ENCODE measurements around the gene PLA2G7. TPM values are rescaled to one million over a fixed set of nuclear protein-coding genes. Genes with fewer than 3 reads are reported as not detected.
A peak's percentile ranks its signal among the peaks of the same experiment; 100 is the strongest.
"Not testable (repeated sequence)": the region's sequence is repeated elsewhere in the genome, so short reads cannot be mapped to it uniquely, and the experiment has no call there.

Gene PLA2G7
- total and polyA plus RNA-seq, 4 experiments from 2014 or later, result 11.1 to 12.7 TPM; not detected in 2

- Histone ChIP-seq H3K27me3 (ENCODE audit: insufficient read depth, low read length) (no peaks in the 10 kb centered on the region), H3K27ac (ENCODE audit: low read depth, low read length) (no peak within 1 kb of the TSS), H3K9me3 (ENCODE audit: control insufficient read depth in 1 of 2, low read length in 2 of 2) (no peaks in the 10 kb centered on the region), H3K36me3 (ENCODE audit: insufficient read depth, low read length) (no peaks in the 10 kb centered on the region), H3K4me1 (ENCODE audit: insufficient read depth, low read length) (no peaks in the 10 kb centered on the region), H3K4me3 (ENCODE audit: low read length in 2 of 2) (no peak within 1 kb of the TSS)
- Mint-ChIP-seq H3K4me1 (no peaks in the 10 kb centered on the region), H3K9me3 (peaks cover 0 to 3% (median 0%) of the 10 kb centered on the region in 8 donors), H3K4me3 (no peak within 1 kb of the TSS), H3K27ac (no peak within 1 kb of the TSS), H3K36me3 (no peaks in the 10 kb centered on the region), H3K27me3 (peaks cover 5 to 12% of the 10 kb centered on the region in 2 donors)
- intact Hi-C loops (cut with micrococcal nuclease), result no loop called here
- CTCF ChIA-PET (ENCODE audit: partially characterized antibody), result no interaction called here
- POLR2A ChIA-PET (ENCODE audit: partially characterized antibody), result no interaction called here
- no peak for DNase-seq
Observed at GRCh38 chr6:46746696-46747095, 11.5 kb upstream of the PLA2G7 start, which contains the start of gene ANKRD66. TSS of gene ANKRD66 (plus strand) at chr6:46746933. CDS start at chr6:46751949, 5,016 bp downstream.

- intact Hi-C loops (cut with micrococcal nuclease), result no loop called here
- CTCF ChIA-PET (ENCODE audit: partially characterized antibody), result no interaction called here
- H3K9me3 ChIP-seq (ENCODE audit: control insufficient read depth in 1 of 2, low read length in 2 of 2), result no peaks in the 10 kb centered on the region
- no peak overlapping the region for H3K27ac ChIP-seq (ENCODE audit: low read depth, low read length)
- Mint-ChIP-seq H3K4me1 (no peaks in the 10 kb centered on the region), H3K4me3 (no peak overlapping the region), H3K36me3 (no peaks in the 10 kb centered on the region), H3K9me3 (peaks cover 0 to 3% (median 0%) of the 10 kb centered on the region in 8 donors), H3K27me3 (peaks cover 5 to 10% of the 10 kb centered on the region in 2 donors), H3K27ac (no peak overlapping the region)
- H3K4me3 ChIP-seq (ENCODE audit: low read length in 2 of 2), result no peak overlapping the region
- H3K4me1 ChIP-seq (ENCODE audit: insufficient read depth, low read length), result no peaks in the 10 kb centered on the region
- DNase-seq, result no peak
- no peaks in the 10 kb centered on the region for H3K27me3 ChIP-seq (ENCODE audit: insufficient read depth, low read length)
- no peaks in the 10 kb centered on the region for H3K36me3 ChIP-seq (ENCODE audit: insufficient read depth, low read length)
- POLR2A ChIA-PET (ENCODE audit: partially characterized antibody), result no interaction called here
Observed at GRCh38 chr6:46745973-46746372, 10.8 kb upstream of the PLA2G7 start.

DNA sequence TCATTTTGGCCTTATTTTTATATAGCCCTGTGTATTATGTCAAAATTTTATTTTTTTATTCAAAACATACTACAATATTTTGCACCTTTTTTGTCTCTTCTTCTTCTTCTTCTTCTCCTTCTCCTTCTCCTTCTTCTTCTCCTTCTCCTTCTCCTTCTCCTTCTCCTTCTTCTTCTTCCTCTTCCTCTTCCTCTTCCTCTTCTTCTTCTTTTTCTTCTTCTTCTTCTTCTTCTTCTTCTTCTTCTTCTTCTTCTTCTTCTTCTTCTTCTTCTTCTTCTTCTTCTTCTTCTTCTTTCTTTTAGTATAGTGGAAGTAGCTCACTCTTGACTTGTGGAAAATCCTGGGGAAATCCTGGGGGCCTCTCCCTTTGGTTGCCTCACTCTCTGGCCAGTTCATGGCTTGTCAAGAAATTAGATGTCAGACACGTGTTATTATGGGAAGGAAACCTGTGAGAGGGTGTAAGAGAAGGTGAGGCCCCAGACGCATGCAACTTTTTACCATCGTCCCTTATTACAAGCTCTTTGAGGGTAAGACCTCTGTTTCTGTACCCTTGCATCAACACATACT, 9.1 kb upstream of the PLA2G7 start:
- CTCF ChIA-PET (ENCODE audit: partially characterized antibody), result not testable (repeated sequence)

DNA sequence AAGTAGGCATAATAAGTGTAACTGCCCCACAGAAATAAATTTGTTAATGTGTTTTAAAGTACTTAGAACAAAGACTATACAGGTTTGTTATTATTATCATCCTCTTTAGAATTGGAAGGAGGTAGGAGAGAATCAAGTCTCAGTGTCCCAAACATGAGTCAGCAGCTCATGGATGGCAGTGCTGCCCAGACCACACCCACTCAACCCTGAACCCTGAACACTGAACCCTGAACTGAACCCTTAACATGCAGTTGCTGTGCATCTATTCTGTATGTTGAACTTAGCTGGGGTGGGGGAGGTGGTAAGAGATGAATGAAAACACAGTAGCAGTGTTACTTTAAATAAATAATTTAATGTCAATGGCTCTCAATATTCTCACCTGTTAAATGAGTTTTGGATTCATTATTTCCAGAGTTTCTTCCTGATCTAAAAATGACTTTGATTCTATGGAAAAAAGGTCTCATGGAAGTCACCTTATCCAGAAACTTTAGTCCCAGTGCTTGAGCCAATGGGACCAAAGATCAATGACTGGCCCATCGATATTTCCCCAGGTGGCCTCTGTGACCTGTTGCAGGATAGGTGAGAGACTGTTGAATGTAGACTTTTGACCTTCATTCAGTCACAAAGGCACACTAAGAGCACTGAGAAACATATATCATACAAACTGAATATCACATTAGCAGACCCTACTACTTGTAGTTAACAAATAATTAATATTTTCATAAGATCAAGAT, 8.4 kb upstream of the PLA2G7 start:
- intact Hi-C loops (cut with micrococcal nuclease), result no loop called here
- Mint-ChIP-seq H3K4me3 (no peak overlapping the region), H3K9me3 (peaks cover 0 to 5% (median 0%) of the 10 kb centered on the region in 8 donors), H3K27me3 (peaks cover 5 to 10% of the 10 kb centered on the region in 2 donors), H3K36me3 (no peaks in the 10 kb centered on the region), H3K27ac (no peak overlapping the region), H3K4me1 (no peaks in the 10 kb centered on the region)
- Histone ChIP-seq H3K9me3 (ENCODE audit: control insufficient read depth in 1 of 2, low read length in 2 of 2) (no peaks in the 10 kb centered on the region), H3K4me3 (ENCODE audit: low read length in 2 of 2) (no peak overlapping the region), H3K27ac (ENCODE audit: low read depth, low read length) (no peak overlapping the region), H3K4me1 (ENCODE audit: insufficient read depth, low read length) (no peaks in the 10 kb centered on the region), H3K36me3 (ENCODE audit: insufficient read depth, low read length) (no peaks in the 10 kb centered on the region), H3K27me3 (ENCODE audit: insufficient read depth, low read length) (no peaks in the 10 kb centered on the region)
- DNase-seq, result no peak
- ChIA-PET CTCF (ENCODE audit: partially characterized antibody) (no interaction called here), POLR2A (ENCODE audit: partially characterized antibody) (no interaction called here)

More for the DNA sequence above, 9.1 kb upstream of the PLA2G7 start:
- H3K27me3 ChIP-seq (ENCODE audit: insufficient read depth, low read length); intact Hi-C loops (cut with micrococcal nuclease); H3K4me3 ChIP-seq (ENCODE audit: low read length in 2 of 2); DNase-seq; POLR2A ChIA-PET (ENCODE audit: partially characterized antibody); H3K9me3 ChIP-seq (ENCODE audit: control insufficient read depth in 1 of 2, low read length in 2 of 2); H3K4me3 Mint-ChIP-seq; H3K36me3 ChIP-seq (ENCODE audit: insufficient read depth, low read length); H3K27me3 Mint-ChIP-seq; H3K27ac Mint-ChIP-seq; H3K9me3 Mint-ChIP-seq; H3K27ac ChIP-seq (ENCODE audit: low read depth, low read length); H3K36me3 Mint-ChIP-seq; H3K4me1 ChIP-seq (ENCODE audit: insufficient read depth, low read length); H3K4me1 Mint-ChIP-seq: not testable (repeated sequence)

GRCh38 chr6:46741910-46742309, 6.7 kb upstream of the PLA2G7 start:
- ChIA-PET CTCF (ENCODE audit: partially characterized antibody) (no interaction called here), POLR2A (ENCODE audit: partially characterized antibody) (no interaction called here)
- Mint-ChIP-seq H3K36me3 (no peaks in the 10 kb centered on the region), H3K27me3 (peaks cover 12 to 16% of the 10 kb centered on the region in 2 donors), H3K9me3 (peaks cover 0 to 5% (median 0%) of the 10 kb centered on the region in 8 donors), H3K4me3 (no peak overlapping the region), H3K4me1 (no peaks in the 10 kb centered on the region), H3K27ac (no peak overlapping the region)
- Histone ChIP-seq H3K4me1 (ENCODE audit: insufficient read depth, low read length) (no peaks in the 10 kb centered on the region), H3K4me3 (ENCODE audit: low read length in 2 of 2) (no peak overlapping the region), H3K36me3 (ENCODE audit: insufficient read depth, low read length) (no peaks in the 10 kb centered on the region), H3K27ac (ENCODE audit: low read depth, low read length) (no peak overlapping the region), H3K27me3 (ENCODE audit: insufficient read depth, low read length) (peaks cover 4% of the 10 kb centered on the region), H3K9me3 (ENCODE audit: control insufficient read depth in 1 of 2, low read length in 2 of 2) (no peaks in the 10 kb centered on the region)
- no peak for DNase-seq
- intact Hi-C loops (cut with micrococcal nuclease), result no loop called here

GRCh38 chr6:46741482-46741881, 6.3 kb upstream of the PLA2G7 start:
- H3K36me3 Mint-ChIP-seq, result no peaks in the 10 kb centered on the region
- Histone ChIP-seq H3K4me3 (ENCODE audit: low read length in 2 of 2) (no peak overlapping the region), H3K4me1 (ENCODE audit: insufficient read depth, low read length) (no peaks in the 10 kb centered on the region), H3K27ac (ENCODE audit: low read depth, low read length) (no peak overlapping the region), H3K36me3 (ENCODE audit: insufficient read depth, low read length) (no peaks in the 10 kb centered on the region), H3K9me3 (ENCODE audit: control insufficient read depth in 1 of 2, low read length in 2 of 2) (no peaks in the 10 kb centered on the region), H3K27me3 (ENCODE audit: insufficient read depth, low read length) (peaks cover 4% of the 10 kb centered on the region)
- no peak overlapping the region for H3K27ac Mint-ChIP-seq
- ChIA-PET POLR2A (ENCODE audit: partially characterized antibody) (no interaction called here), CTCF (ENCODE audit: partially characterized antibody) (no interaction called here)
- intact Hi-C loops (cut with micrococcal nuclease), result no loop called here
- H3K9me3 Mint-ChIP-seq, result peaks cover 0 to 5% (median 0%) of the 10 kb centered on the region in 8 donors
- peaks cover 0 to 1% (median 0%) of the 10 kb centered on the region in 4 donors for H3K4me1 Mint-ChIP-seq
- peaks cover 13 to 17% of the 10 kb centered on the region in 2 donors for H3K27me3 Mint-ChIP-seq
- no peak overlapping the region for H3K4me3 Mint-ChIP-seq
- DNase-seq, result no peak

- Mint-ChIP-seq H3K9me3 (peaks cover 0 to 11% (median 0%) of the 10 kb centered on the region in 8 donors), H3K4me1 (peaks cover 4 to 15% (median 5%) of the 10 kb centered on the region in 4 donors), H3K27ac (peak overlapping the region in 1 of 7 donors; percentile 75), H3K36me3 (no peaks in the 10 kb centered on the region), H3K4me3 (no peak overlapping the region), H3K27me3 (peaks cover 34 to 38% of the 10 kb centered on the region in 2 donors)
- Histone ChIP-seq H3K4me1 (ENCODE audit: insufficient read depth, low read length) (no peaks in the 10 kb centered on the region), H3K9me3 (ENCODE audit: control insufficient read depth in 1 of 2, low read length in 2 of 2) (no peaks in the 10 kb centered on the region), H3K27me3 (ENCODE audit: insufficient read depth, low read length) (peaks cover 7% of the 10 kb centered on the region), H3K36me3 (ENCODE audit: insufficient read depth, low read length) (no peaks in the 10 kb centered on the region), H3K27ac (ENCODE audit: low read depth, low read length) (no peak overlapping the region), H3K4me3 (ENCODE audit: low read length in 2 of 2) (no peak overlapping the region)
- intact Hi-C loops (cut with micrococcal nuclease), result no loop called here
- DNase-seq, result no peak
- CTCF ChIA-PET (ENCODE audit: partially characterized antibody), result no interaction called here
- POLR2A ChIA-PET (ENCODE audit: partially characterized antibody), result no interaction called here
Observed at GRCh38 chr6:46736906-46737305, 1.7 kb upstream of the PLA2G7 start.
